K562 (cell line): ENCODE results near the gene GP1BB. TPM values are rescaled to one million over a fixed set of nuclear protein-coding genes. Genes with fewer than 3 reads are reported as not detected.

Experiments used
- FIP1L1 ChIP-seq: fragments of 200-400 bp; formaldehyde crosslinking; IDR thresholded peaks from 2 replicates; pipeline ENCODE4 v1.6.1; 2018; ENCODE audit warnings: mild to moderate bottlenecking, low read depth, low read length; ENCODE audit not compliant: poor library complexity, severe bottlenecking
- HDAC8 ChIP-seq: fragments of 450-650 bp; IDR thresholded peaks from 2 replicates; pipeline ENCODE4 v1.6.1; 2016; ENCODE audit warnings: mild to moderate bottlenecking, missing genetic modification characterization, moderate library complexity, missing compliant biosample characterization
- HNRNPUL1 ChIP-seq: fragments of 200-400 bp; formaldehyde crosslinking; IDR thresholded peaks from 2 replicates; pipeline ENCODE4 v1.6.1; 2017; ENCODE audit warnings: low read length
- NBN ChIP-seq: fragments of 450-650 bp; IDR thresholded peaks from 2 replicates; pipeline ENCODE4 v1.6.1; 2016; ENCODE audit warnings: low read depth, mild to moderate bottlenecking
- PRPF4 ChIP-seq: fragments of 200-400 bp; formaldehyde crosslinking; IDR thresholded peaks from one replicate; pipeline ENCODE4 v1.6.1; 2017; ENCODE audit warnings: low read length, low read depth, mild to moderate bottlenecking; ENCODE audit not compliant: insufficient read depth, poor library complexity, severe bottlenecking
- RBFOX2 ChIP-seq: fragments of 200-400 bp; formaldehyde crosslinking; IDR thresholded peaks from 2 replicates; pipeline ENCODE4 v1.6.1; 2017; ENCODE audit warnings: low read depth, mild to moderate bottlenecking, low read length, moderate library complexity
- RHOXF2B ChIP-seq: fragments of 250-450 bp; sonication (Bioruptor Pico); conservative IDR thresholded peaks from 2 replicates; pipeline ENCODE4 v1.5.1; 2021
- SNIP1 ChIP-seq: fragments of 450-650 bp; IDR thresholded peaks from 2 replicates; pipeline ENCODE4 v1.7.1; 2017; ENCODE audit warnings: low read depth, mild to moderate bottlenecking
- ZC3H4 ChIP-seq: sonication (generic); formaldehyde crosslinking; IDR thresholded peaks from 2 replicates; pipeline ENCODE4 v1.9.0; 2021; ENCODE audit warnings: missing genetic modification reagents, borderline replicate concordance
- ZNF217 ChIP-seq: sonication (generic); formaldehyde crosslinking; IDR thresholded peaks from 2 replicates; pipeline ENCODE4 v1.8.0; 2022; ENCODE audit warnings: mild to moderate bottlenecking, missing genetic modification reagents
- ZNF24 ChIP-seq: fragments of 450-650 bp; IDR thresholded peaks from 2 replicates; pipeline ENCODE4 v1.6.1; 2016
- ZNF263 ChIP-seq: sonication (generic); formaldehyde crosslinking; IDR thresholded peaks from 2 replicates; pipeline ENCODE4 v1.8.0; 2022; ENCODE audit warnings: mild to moderate bottlenecking, missing genetic modification reagents, borderline replicate concordance
- ZNF76 ChIP-seq: fragments of 250-450 bp; sonication (Bioruptor Pico); IDR thresholded peaks from 2 replicates; pipeline ENCODE4 v1.4.0; 2020; ENCODE audit warnings: mild to moderate bottlenecking, moderate library complexity, borderline replicate concordance
- polyA plus RNA-seq, 8 experiments: library from polyadenylated mRNA; depleted of rRNA in 4 of 8; stranded (reverse) in 5 of 8; unstranded in 3 of 8; fragments of >200 nt; fragmentation: Nextera tagmentation in 2 of 8; fragmentation: Illumina TruSeq in 1 of 8; extraction: Ambion mirVana in 2 of 8; extraction: Trizol in 1 of 8; gene quantifications; 2 replicates each; pipeline versions ENCODE4 v1.2.1 to v1.2.3, GENCODE V29; 2011 to 2014; ENCODE audit warnings: inconsistent platforms in 1 of 8, missing spikeins in 1 of 8
- total RNA-seq, 7 experiments: library from RNA; depleted of rRNA in 6 of 7; stranded (reverse); fragments of >200 nt in 6 of 7; fragmentation: Illumina TruSeq in 2 of 7; extraction: Trizol in 2 of 7; gene quantifications; 2 replicates each; pipeline versions ENCODE4 v1.2.1 to v1.2.3, GENCODE V29; 2011 to 2021; ENCODE audit warnings: low replicate concordance in 1 of 7
- TF ChIP-seq, protein P1 (sequence below): sonication (generic); formaldehyde crosslinking; IDR thresholded peaks from 2 replicates; pipeline ENCODE4 v1.8.0; 2022; ENCODE audit warnings: mild to moderate bottlenecking, missing genetic modification reagents, borderline replicate concordance
- TF ChIP-seq, protein P2 (sequence below): fragments of 450-650 bp; conservative IDR thresholded peaks from 2 replicates; pipeline ENCODE4 v1.6.1; 2016; ENCODE audit warnings: missing genetic modification characterization, low read depth, mild to moderate bottlenecking, control low read depth, missing compliant biosample characterization
- TF ChIP-seq, protein P3 (sequence below): fragments of 250-450 bp; sonication (Bioruptor Pico); IDR thresholded peaks from 2 replicates; pipeline ENCODE4 v1.4.0; 2020
- TF ChIP-seq, protein P4 (sequence below): fragments of 450-650 bp; IDR thresholded peaks from 2 replicates; pipeline ENCODE4 v1.6.1; 2016; ENCODE audit warnings: borderline replicate concordance
- TF ChIP-seq, protein P5 (sequence below): sonication (generic); formaldehyde crosslinking; IDR thresholded peaks from 2 replicates; pipeline ENCODE4 v1.8.0; 2022; ENCODE audit warnings: missing genetic modification reagents, mild to moderate bottlenecking, borderline replicate concordance

The GP1BB gene
- total and polyA plus RNA-seq, 9 of the 15 experiments (the other 6 are each of a cell fraction or from before 2014, with no cell fraction given), result 0.69 to 162 (median 2.8) TPM

DNA sequence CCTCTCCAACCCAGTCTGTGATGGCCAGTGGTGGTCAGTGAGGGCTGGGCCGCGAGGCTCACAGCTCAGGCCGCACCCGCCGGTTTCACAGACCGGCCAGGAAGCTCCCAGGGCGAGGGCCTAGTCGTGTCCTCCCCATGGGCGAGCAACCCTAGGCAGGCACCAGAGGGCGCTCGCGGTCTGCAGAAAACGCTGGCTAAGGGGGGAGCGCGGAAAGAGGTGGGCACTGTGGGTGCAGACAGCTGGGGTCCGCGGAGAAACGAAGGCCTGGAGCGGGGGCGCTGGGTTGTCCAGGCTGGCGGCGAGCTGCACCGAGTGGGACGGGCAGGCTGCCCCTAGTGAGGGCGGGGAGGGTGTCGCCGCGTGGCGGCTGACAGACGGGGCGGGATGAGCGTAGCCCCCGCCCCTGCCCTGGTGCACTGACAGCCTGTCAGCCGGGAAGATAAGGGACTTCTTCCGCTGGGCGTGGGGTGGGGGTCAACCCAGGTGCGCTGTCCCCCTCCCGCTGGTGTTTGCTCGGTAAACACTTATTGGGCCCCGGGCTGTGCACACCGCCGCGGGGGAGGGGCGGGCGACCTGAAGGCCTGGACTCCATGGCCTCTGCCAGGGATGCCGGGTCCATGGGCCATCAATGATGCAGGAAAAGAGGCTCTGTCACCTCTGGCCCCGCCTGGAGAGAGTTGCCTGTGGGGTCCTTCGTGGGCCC, 7.5 kb downstream of the GP1BB start (continued):
- TF ChIP-seq, protein P1, sequence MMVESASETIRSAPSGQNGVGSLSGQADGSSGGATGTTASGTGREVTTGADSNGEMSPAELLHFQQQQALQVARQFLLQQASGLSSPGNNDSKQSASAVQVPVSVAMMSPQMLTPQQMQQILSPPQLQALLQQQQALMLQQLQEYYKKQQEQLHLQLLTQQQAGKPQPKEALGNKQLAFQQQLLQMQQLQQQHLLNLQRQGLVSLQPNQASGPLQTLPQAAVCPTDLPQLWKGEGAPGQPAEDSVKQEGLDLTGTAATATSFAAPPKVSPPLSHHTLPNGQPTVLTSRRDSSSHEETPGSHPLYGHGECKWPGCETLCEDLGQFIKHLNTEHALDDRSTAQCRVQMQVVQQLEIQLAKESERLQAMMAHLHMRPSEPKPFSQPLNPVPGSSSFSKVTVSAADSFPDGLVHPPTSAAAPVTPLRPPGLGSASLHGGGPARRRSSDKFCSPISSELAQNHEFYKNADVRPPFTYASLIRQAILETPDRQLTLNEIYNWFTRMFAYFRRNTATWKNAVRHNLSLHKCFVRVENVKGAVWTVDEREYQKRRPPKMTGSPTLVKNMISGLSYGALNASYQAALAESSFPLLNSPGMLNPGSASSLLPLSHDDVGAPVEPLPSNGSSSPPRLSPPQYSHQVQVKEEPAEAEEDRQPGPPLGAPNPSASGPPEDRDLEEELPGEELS (CRISPR knock-in tag), result no peak
- TF ChIP-seq ZNF24 (no peak), ZNF76 (peak; percentile 65; the same call in 1 of the 2 replicates), ZC3H4 (CRISPR knock-in tag) (no peak), SNIP1 (no peak), NBN (no peak), HDAC8 (tag) (peak; percentile 88; the same call in 1 of the 2 replicates), FIP1L1 (no peak), ZNF217 (CRISPR knock-in tag) (no peak), PRPF4 (no peak), RBFOX2 (peak; percentile 83), RHOXF2B (CRISPR knock-in tag) (no peak), HNRNPUL1 (no peak), ZNF263 (CRISPR knock-in tag) (no peak)
- TF ChIP-seq, protein P2, sequence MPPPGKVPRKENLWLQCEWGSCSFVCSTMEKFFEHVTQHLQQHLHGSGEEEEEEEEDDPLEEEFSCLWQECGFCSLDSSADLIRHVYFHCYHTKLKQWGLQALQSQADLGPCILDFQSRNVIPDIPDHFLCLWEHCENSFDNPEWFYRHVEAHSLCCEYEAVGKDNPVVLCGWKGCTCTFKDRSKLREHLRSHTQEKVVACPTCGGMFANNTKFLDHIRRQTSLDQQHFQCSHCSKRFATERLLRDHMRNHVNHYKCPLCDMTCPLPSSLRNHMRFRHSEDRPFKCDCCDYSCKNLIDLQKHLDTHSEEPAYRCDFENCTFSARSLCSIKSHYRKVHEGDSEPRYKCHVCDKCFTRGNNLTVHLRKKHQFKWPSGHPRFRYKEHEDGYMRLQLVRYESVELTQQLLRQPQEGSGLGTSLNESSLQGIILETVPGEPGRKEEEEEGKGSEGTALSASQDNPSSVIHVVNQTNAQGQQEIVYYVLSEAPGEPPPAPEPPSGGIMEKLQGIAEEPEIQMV (tag), result no peak
- TF ChIP-seq, protein P3, sequence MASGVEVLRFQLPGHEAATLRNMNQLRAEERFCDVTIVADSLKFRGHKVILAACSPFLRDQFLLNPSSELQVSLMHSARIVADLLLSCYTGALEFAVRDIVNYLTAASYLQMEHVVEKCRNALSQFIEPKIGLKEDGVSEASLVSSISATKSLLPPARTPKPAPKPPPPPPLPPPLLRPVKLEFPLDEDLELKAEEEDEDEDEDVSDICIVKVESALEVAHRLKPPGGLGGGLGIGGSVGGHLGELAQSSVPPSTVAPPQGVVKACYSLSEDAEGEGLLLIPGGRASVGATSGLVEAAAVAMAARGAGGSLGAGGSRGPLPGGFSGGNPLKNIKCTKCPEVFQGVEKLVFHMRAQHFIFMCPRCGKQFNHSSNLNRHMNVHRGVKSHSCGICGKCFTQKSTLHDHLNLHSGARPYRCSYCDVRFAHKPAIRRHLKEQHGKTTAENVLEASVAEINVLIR (CRISPR knock-in tag), result no peak
- TF ChIP-seq, protein P4, sequence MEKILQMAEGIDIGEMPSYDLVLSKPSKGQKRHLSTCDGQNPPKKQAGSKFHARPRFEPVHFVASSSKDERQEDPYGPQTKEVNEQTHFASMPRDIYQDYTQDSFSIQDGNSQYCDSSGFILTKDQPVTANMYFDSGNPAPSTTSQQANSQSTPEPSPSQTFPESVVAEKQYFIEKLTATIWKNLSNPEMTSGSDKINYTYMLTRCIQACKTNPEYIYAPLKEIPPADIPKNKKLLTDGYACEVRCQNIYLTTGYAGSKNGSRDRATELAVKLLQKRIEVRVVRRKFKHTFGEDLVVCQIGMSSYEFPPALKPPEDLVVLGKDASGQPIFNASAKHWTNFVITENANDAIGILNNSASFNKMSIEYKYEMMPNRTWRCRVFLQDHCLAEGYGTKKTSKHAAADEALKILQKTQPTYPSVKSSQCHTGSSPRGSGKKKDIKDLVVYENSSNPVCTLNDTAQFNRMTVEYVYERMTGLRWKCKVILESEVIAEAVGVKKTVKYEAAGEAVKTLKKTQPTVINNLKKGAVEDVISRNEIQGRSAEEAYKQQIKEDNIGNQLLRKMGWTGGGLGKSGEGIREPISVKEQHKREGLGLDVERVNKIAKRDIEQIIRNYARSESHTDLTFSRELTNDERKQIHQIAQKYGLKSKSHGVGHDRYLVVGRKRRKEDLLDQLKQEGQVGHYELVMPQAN, result peak; percentile 98
- TF ChIP-seq, protein P5, sequence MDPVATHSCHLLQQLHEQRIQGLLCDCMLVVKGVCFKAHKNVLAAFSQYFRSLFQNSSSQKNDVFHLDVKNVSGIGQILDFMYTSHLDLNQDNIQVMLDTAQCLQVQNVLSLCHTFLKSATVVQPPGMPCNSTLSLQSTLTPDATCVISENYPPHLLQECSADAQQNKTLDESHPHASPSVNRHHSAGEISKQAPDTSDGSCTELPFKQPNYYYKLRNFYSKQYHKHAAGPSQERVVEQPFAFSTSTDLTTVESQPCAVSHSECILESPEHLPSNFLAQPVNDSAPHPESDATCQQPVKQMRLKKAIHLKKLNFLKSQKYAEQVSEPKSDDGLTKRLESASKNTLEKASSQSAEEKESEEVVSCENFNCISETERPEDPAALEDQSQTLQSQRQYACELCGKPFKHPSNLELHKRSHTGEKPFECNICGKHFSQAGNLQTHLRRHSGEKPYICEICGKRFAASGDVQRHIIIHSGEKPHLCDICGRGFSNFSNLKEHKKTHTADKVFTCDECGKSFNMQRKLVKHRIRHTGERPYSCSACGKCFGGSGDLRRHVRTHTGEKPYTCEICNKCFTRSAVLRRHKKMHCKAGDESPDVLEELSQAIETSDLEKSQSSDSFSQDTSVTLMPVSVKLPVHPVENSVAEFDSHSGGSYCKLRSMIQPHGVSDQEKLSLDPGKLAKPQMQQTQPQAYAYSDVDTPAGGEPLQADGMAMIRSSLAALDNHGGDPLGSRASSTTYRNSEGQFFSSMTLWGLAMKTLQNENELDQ (CRISPR knock-in tag), result no peak
